CD14-positive monocyte (primary cell): ENCODE data around the gene NTPCR. TPM values are rescaled to one million over a fixed set of nuclear protein-coding genes. Genes with fewer than 3 reads are reported as not detected.

Experiments used
- DNase-seq, 3 donors: peaks; one replicate each; pipeline ENCODE4 v3.0.0-alpha.2; 2011 to 2022
- H2AFZ ChIP-seq: 2 replicates; pipeline ENCODE4 v1.6.0; 2012; ENCODE audit warnings: mild to moderate bottlenecking, low read depth, low read length, inconsistent platforms; ENCODE audit not compliant: insufficient read depth, poor library complexity, severe bottlenecking
- H3K27ac ChIP-seq, 2 donors: 1 replicate in 1 of 2; 2 replicates in 1 of 2; pipeline ENCODE4 v1.5.1; 2012 to 2013; ENCODE audit warnings: low read length in 2 of 2, control low read depth in 1 of 2, inconsistent platforms in 1 of 2, low read depth in 1 of 2, mild to moderate bottlenecking in 1 of 2
- H3K27me3 ChIP-seq, 2 donors: one replicate each; pipeline versions ENCODE4 v1.6.0 to v1.6.1; 2011 to 2013; ENCODE audit warnings: low read length in 2 of 2; ENCODE audit not compliant: control insufficient read depth in 2 of 2, insufficient read depth in 2 of 2
- H3K36me3 ChIP-seq, 2 donors: replicated peaks in 1 of 2; 1 replicate in 1 of 2; 2 replicates in 1 of 2; pipeline versions ENCODE4 v1.5.1 to v1.6.1; 2012 to 2013; ENCODE audit warnings: low read length in 2 of 2, control low read depth in 1 of 2, inconsistent platforms in 1 of 2, mild to moderate bottlenecking in 1 of 2; ENCODE audit not compliant: insufficient read depth in 2 of 2, control insufficient read depth in 1 of 2
- H3K4me1 ChIP-seq, 2 donors: 1 replicate in 1 of 2; 2 replicates in 1 of 2; pipeline versions ENCODE4 v1.5.1 to v1.6.1; 2012 to 2013; ENCODE audit warnings: low read length in 2 of 2, control low read depth in 1 of 2, inconsistent platforms in 1 of 2, mild to moderate bottlenecking in 1 of 2, moderate library complexity in 1 of 2; ENCODE audit not compliant: insufficient read depth in 2 of 2, control insufficient read depth in 1 of 2
- H3K4me2 ChIP-seq: replicated peaks from 2 replicates; pipeline ENCODE3; 2012; ENCODE audit warnings: low read length, moderate library complexity, mild to moderate bottlenecking; ENCODE audit not compliant: poor library complexity, severe bottlenecking; ENCODE audit errors: extremely low read depth
- H3K4me3 ChIP-seq, 3 experiments: fragments of 200-600 bp in 1 of 3; sonication (generic) in 1 of 3; replicated peaks in 1 of 3; 1 replicate in 2 of 3; 2 replicates in 1 of 3; pipeline ENCODE4 v1.5.1; 2011 to 2013; ENCODE audit warnings: low read length in 3 of 3, mild to moderate bottlenecking in 3 of 3, control low read depth in 2 of 3, low read depth in 2 of 3, inconsistent platforms in 1 of 3, moderate library complexity in 1 of 3
- H3K79me2 ChIP-seq: 2 replicates; pipeline ENCODE4 v1.6.0; 2012; ENCODE audit warnings: mild to moderate bottlenecking, control low read depth, inconsistent platforms, low read length, moderate library complexity; ENCODE audit not compliant: insufficient read depth
- H3K9ac ChIP-seq: 2 replicates; pipeline ENCODE4 v1.6.0; 2017; ENCODE audit warnings: low read length, mild to moderate bottlenecking; ENCODE audit not compliant: insufficient read depth, poor library complexity, severe bottlenecking
- H3K9me3 ChIP-seq, 2 donors: replicated peaks in 1 of 2; 1 replicate in 1 of 2; 2 replicates in 1 of 2; pipeline versions ENCODE4 v1.5.1 to v1.6.1; 2012 to 2013; ENCODE audit warnings: low read length in 2 of 2, control low read depth in 1 of 2; ENCODE audit not compliant: control insufficient read depth in 1 of 2, insufficient read depth in 1 of 2
- H4K20me1 ChIP-seq: 2 replicates; pipeline ENCODE4 v1.6.0; 2012; ENCODE audit warnings: mild to moderate bottlenecking, low read length, control low read depth, moderate library complexity; ENCODE audit not compliant: insufficient read depth
- H3K27ac Mint-ChIP-seq, 7 donors: one replicate each; pipeline ENCODE4 v1.8.0; 2020; ENCODE audit warnings: mild to moderate bottlenecking in 7 of 7, mixed read lengths in 7 of 7, moderate library complexity in 6 of 7, inconsistent platforms in 2 of 7
- H3K27me3 Mint-ChIP-seq, 3 donors: one replicate each; pipeline ENCODE4 v1.8.0; 2021 to 2022; ENCODE audit warnings: low read depth in 3 of 3, mild to moderate bottlenecking in 3 of 3, mixed read lengths in 3 of 3, moderate library complexity in 3 of 3, inconsistent platforms in 1 of 3
- H3K36me3 Mint-ChIP-seq, 2 donors: one replicate each; pipeline ENCODE4 v1.8.0; 2020; ENCODE audit warnings: mixed read lengths in 2 of 2, inconsistent platforms in 1 of 2, mild to moderate bottlenecking in 1 of 2
- H3K4me1 Mint-ChIP-seq: one replicate; pipeline ENCODE4 v1.8.0; 2020; ENCODE audit warnings: mild to moderate bottlenecking, mixed read lengths
- H3K4me3 Mint-ChIP-seq, 2 donors: one replicate each; pipeline ENCODE4 v1.8.0; 2020; ENCODE audit warnings: mild to moderate bottlenecking in 2 of 2, mixed read lengths in 2 of 2, moderate library complexity in 1 of 2
- H3K9me3 Mint-ChIP-seq, 7 donors: one replicate each; pipeline ENCODE4 v1.8.0; 2020 to 2022; ENCODE audit warnings: mixed read lengths in 7 of 7, mild to moderate bottlenecking in 6 of 7, moderate library complexity in 6 of 7, inconsistent platforms in 2 of 7
- CTCF ChIP-seq: fragments of 200-600 bp; IDR thresholded peaks from one replicate; pipeline ENCODE4 v1.8.0; 2022; ENCODE audit warnings: antibody characterized with exemption, mild to moderate bottlenecking
- WGBS: methylation state at CpG from one replicate; pipeline ENCODE4 v1.1.5; 2013; ENCODE audit warnings: missing lambda C conversion rate; ENCODE audit not compliant: insufficient coverage; 5-methylcytosine and 5-hydroxymethylcytosine counted together
- intact Hi-C, 2 donors: fragments of 100-400 bp; cut with micrococcal nuclease; formaldehyde crosslinking; loops; one replicate each; pipeline versions ENCODE4 v1.15.0 to v1.15.1; 2023
- polyA plus RNA-seq, 3 donors: library from polyadenylated mRNA; depleted of rRNA in 1 of 3; unstranded in 2 of 3; stranded (reverse) in 1 of 3; fragments of 300-500 nt in 2 of 3; fragments of >200 nt in 1 of 3; fragmentation: Illumina TruSeq in 2 of 3; gene quantifications; 1 replicate in 2 of 3; 2 replicates in 1 of 3; pipeline ENCODE4 v1.2.3, GENCODE V29; 2012 to 2021

The NTPCR gene
- polyA plus RNA-seq, 3 donors = 8.6 to 42.0 (median 31.7) TPM

DNA sequence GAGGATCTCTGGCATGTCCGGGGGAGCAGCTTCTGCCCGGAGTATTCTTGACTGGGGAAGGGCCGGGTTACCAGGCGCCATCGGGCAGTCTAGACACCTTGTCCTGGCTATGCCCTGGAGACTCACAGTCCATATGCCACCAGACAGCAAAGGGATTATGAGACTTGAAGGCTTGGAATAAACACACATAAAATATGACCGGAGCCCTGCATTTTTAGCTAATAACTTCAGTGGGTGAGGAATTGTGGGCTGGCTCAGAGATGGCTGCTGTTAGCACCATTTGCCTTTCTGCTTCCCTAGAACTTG lies 15.5 kb downstream of the NTPCR start:
- no peak overlapping the region for H3K4me3 Mint-ChIP-seq
- H3K4me1 Mint-ChIP-seq = peaks cover 18% of the 10 kb centered on the region
- no peak overlapping the region for H3K4me3 ChIP-seq
- intact Hi-C loops = no loop called here
- peaks cover 53 to 55% of the 10 kb centered on the region in 2 donors for H3K36me3 Mint-ChIP-seq
- peaks cover 6 to 9% of the 10 kb centered on the region in 2 donors for H3K4me1 ChIP-seq
- H3K27me3 ChIP-seq = no peaks in the 10 kb centered on the region
- H3K27ac ChIP-seq = no peak overlapping the region
- H3K9me3 ChIP-seq = no peaks in the 10 kb centered on the region
- H2AFZ ChIP-seq = no peak overlapping the region
- peaks cover 0 to 1% (median 1%) of the 10 kb centered on the region in 3 donors for H3K27me3 Mint-ChIP-seq
- H3K36me3 ChIP-seq = peaks cover 22 to 52% of the 10 kb centered on the region in 2 donors
- H3K27ac Mint-ChIP-seq = no peak overlapping the region
- peaks cover 0 to 2% (median 1%) of the 10 kb centered on the region in 7 donors for H3K9me3 Mint-ChIP-seq
- no peaks in the 10 kb centered on the region for H4K20me1 ChIP-seq
- no CpG with 5 or more reads among the region's 6 CpGs for WGBS
- TF ChIP-seq CTCF = no peak
- no peak overlapping the region for H3K4me2 ChIP-seq
- no peak overlapping the region for H3K9ac ChIP-seq
- H3K79me2 ChIP-seq = no peaks in the 10 kb centered on the region
- no peak for DNase-seq

DNA sequence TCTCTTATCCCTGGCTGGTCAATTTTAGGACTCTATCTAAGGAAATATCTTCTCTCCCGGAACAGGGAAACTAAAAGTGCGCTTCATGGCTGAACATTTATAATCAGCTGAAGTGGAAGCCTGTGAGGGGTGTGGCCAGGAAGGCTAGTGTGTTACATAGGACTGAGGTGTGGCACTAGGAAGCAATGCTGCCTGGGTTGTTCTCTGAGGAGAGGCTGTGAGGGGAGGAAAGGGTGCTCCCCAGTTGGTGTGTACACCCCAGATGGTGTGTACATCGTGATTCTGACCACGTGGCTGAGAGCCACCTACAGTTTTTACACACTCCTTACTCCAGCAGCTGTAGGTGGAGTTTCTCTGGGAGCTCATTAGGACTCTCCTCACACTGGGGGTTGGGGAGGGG lies 16.3 kb downstream of the NTPCR start:
- Histone ChIP-seq H3K27ac (no peak overlapping the region), H3K4me2 (no peak overlapping the region), H3K79me2 (no peaks in the 10 kb centered on the region), H3K9ac (no peak overlapping the region), H3K4me3 (no peak overlapping the region), H3K27me3 (no peaks in the 10 kb centered on the region), H4K20me1 (no peaks in the 10 kb centered on the region), H3K4me1 (peaks cover 6 to 9% of the 10 kb centered on the region in 2 donors), H3K36me3 (peaks cover 30 to 53% of the 10 kb centered on the region in 2 donors), H2AFZ (no peak overlapping the region), H3K9me3 (peaks cover 0 to 3% of the 10 kb centered on the region in 2 donors)
- intact Hi-C loops = no loop called here
- H3K36me3 Mint-ChIP-seq = peaks cover 57 to 58% of the 10 kb centered on the region in 2 donors
- no CpG with 5 or more reads among the region's 4 CpGs for WGBS
- DNase-seq = no peak
- H3K27ac Mint-ChIP-seq = peak overlapping the region in 1 of 7 donors; percentile 31
- no peak for TF ChIP-seq CTCF
- peaks cover 18% of the 10 kb centered on the region for H3K4me1 Mint-ChIP-seq
- no peak overlapping the region for H3K4me3 Mint-ChIP-seq
- peaks cover 0 to 2% (median 1%) of the 10 kb centered on the region in 3 donors for H3K27me3 Mint-ChIP-seq
- peaks cover 3 to 10% (median 6%) of the 10 kb centered on the region in 7 donors for H3K9me3 Mint-ChIP-seq
